OCI-LY3 (cell line): ENCODE results near the gene C20orf96.
"Not testable (repeated sequence)": the region's sequence is repeated elsewhere in the genome, so short reads cannot be mapped to it uniquely, and the experiment has no call there.

ENCODE experiments used
- H2AFZ ChIP-seq: fragments of 200-600, 300-600 bp; shearing (Covaris generic); 2 replicates; pipeline ENCODE4 v1.6.0; 2014; ENCODE audit warnings: antibody characterized with exemption, low read depth, low read length
- H3K27ac ChIP-seq: fragments of 200-600, 300-600 bp; sonication (generic); 2 replicates; pipeline ENCODE4 v1.5.1; 2014; ENCODE audit warnings: mild to moderate bottlenecking, low read length, moderate library complexity, mixed read lengths
- H3K27me3 ChIP-seq: fragments of 200-600, 300-600 bp; sonication (generic); 2 replicates; pipeline ENCODE4 v1.6.1; 2014; ENCODE audit warnings: low read depth, low read length, mixed read lengths
- H3K36me3 ChIP-seq: fragments of 200-600, 300-600 bp; sonication (generic); replicated peaks from 2 replicates; pipeline ENCODE3; 2014; ENCODE audit warnings: low read depth, low read length, mixed read lengths
- H3K4me1 ChIP-seq: fragments of 300-600, 200-600 bp; sonication (generic); 2 replicates; pipeline ENCODE4 v1.6.1; 2014; ENCODE audit warnings: low read length, mixed read lengths
- H3K4me2 ChIP-seq: fragments of 200-600, 300-600 bp; sonication (generic); 2 replicates; pipeline ENCODE4 v1.6.1; 2014; ENCODE audit warnings: low read length, mixed read lengths
- H3K4me3 ChIP-seq: fragments of 300-600, 200-600 bp; sonication (generic); 2 replicates; pipeline ENCODE4 v1.5.1; 2014; ENCODE audit warnings: antibody characterized with exemption, mild to moderate bottlenecking, low read length, moderate library complexity
- H3K79me2 ChIP-seq: fragments of 300-600, 200-600 bp; shearing (Covaris generic); 2 replicates; pipeline ENCODE4 v1.6.1; 2014; ENCODE audit warnings: mild to moderate bottlenecking, low read length, mixed read lengths
- H3K9ac ChIP-seq: fragments of 300-600, 200-600 bp; shearing (Covaris generic); 2 replicates; pipeline ENCODE4 v1.6.0; 2014; ENCODE audit warnings: mild to moderate bottlenecking, low read length, moderate library complexity
- H3K9me3 ChIP-seq: fragments of 200-600, 300-600 bp; shearing (Covaris generic); 2 replicates; pipeline ENCODE4 v1.6.1; 2014; ENCODE audit warnings: low read length, mixed read lengths; ENCODE audit not compliant: insufficient read depth
- H4K20me1 ChIP-seq: fragments of 200-600, 300-600 bp; sonication (generic); 2 replicates; pipeline ENCODE4 v1.6.1; 2016; ENCODE audit warnings: low read length, mixed read lengths; ENCODE audit not compliant: insufficient read depth
- EZH2phosphoT487 ChIP-seq: fragments of 200-600 bp; shearing (Covaris generic); IDR thresholded peaks from 2 replicates; pipeline ENCODE4 v1.6.1; 2018; ENCODE audit warnings: antibody characterized with exemption, mixed run types, low read depth
- TF ChIP-seq, protein P1 (sequence below): fragments of 200-600, 300-600 bp; sonication (generic); IDR thresholded peaks from 2 replicates; pipeline ENCODE4 v1.5.1; 2014; ENCODE audit warnings: antibody characterized with exemption, low read length, low read depth

C20orf96 gene

DNA sequence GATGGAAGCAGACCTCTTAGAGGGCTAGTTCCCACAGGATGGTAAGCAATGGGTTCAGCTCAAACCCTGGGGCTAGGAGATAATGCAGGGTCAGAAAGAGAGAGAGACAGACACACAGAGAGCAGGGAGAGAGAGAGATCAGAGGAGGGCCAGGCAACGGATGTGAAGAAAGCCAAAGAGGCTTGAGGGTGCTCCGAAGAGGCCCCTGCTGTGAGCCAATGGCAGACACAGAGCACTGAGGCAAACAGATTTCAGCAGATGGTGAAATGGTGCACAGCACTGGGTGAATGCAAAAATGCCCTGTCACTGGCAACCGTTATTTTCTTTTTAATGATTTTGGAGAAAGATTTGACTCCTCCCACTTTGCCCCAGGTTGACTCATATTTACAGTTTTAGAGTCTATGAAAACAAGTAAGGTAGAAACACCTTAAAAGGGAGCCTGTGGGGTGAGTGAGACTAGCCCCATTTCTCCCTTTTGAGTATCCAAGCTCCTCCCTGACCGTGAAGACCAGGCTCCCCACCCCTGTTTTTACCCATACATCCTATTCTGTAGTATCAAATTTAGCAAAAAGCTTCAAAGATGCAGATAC, 32.2 kb downstream of the C20orf96 start:
- H3K79me2 ChIP-seq: no peaks in the 10 kb centered on the region
- no peaks in the 10 kb centered on the region for H3K36me3 ChIP-seq
- H3K27ac ChIP-seq: peak overlapping the region; percentile 12; the same call in 1 of the 2 replicates
- H2AFZ ChIP-seq: peak overlapping the region; percentile 85
- H3K4me1 ChIP-seq: peaks cover 13% of the 10 kb centered on the region
- no peak for TF ChIP-seq EZH2phosphoT487
- TF ChIP-seq, protein P1, sequence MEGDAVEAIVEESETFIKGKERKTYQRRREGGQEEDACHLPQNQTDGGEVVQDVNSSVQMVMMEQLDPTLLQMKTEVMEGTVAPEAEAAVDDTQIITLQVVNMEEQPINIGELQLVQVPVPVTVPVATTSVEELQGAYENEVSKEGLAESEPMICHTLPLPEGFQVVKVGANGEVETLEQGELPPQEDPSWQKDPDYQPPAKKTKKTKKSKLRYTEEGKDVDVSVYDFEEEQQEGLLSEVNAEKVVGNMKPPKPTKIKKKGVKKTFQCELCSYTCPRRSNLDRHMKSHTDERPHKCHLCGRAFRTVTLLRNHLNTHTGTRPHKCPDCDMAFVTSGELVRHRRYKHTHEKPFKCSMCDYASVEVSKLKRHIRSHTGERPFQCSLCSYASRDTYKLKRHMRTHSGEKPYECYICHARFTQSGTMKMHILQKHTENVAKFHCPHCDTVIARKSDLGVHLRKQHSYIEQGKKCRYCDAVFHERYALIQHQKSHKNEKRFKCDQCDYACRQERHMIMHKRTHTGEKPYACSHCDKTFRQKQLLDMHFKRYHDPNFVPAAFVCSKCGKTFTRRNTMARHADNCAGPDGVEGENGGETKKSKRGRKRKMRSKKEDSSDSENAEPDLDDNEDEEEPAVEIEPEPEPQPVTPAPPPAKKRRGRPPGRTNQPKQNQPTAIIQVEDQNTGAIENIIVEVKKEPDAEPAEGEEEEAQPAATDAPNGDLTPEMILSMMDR: no peak
- H3K4me2 ChIP-seq: peak overlapping the region; percentile 38
- H3K9ac ChIP-seq: no peak overlapping the region
- no peaks in the 10 kb centered on the region for H3K9me3 ChIP-seq
- H3K4me3 ChIP-seq: no peak overlapping the region
- H4K20me1 ChIP-seq: no peaks in the 10 kb centered on the region
- H3K27me3 ChIP-seq: no peaks in the 10 kb centered on the region; the same call in 1 of the 2 replicates

DNA sequence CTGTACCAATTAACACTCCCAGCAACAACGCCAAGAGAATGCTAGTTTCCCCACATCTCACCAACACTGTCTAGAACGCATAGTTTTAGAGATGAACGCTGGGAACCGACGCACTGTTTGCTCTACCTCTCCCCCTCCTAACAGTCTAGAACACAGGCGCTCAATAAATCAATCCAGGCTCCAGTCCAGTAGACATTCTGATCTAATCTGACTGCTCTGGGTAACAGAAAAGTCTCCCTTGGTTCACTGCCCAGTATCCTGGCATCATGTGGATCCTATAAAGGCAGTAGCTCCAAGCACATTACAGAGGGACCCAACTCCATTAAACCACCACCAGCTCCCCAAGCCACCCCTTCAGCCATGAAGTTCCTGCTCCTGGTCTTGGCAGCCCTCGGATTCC, 33.1 kb downstream of the C20orf96 start, which contains the start of gene DEFB132:
Gene DEFB132 (plus strand): TSS at position 306 of the 400 bp plus-strand sequence. CDS start 55 bp downstream, at position 361.
- Histone ChIP-seq H2AFZ (peak within 1 kb of the TSS; percentile 85), H3K9ac (no peak within 1 kb of the TSS), H3K79me2 (no peaks in the 10 kb centered on the region), H3K4me2 (peak within 1 kb of the TSS; percentile 38), H4K20me1 (no peaks in the 10 kb centered on the region), H3K9me3 (no peaks in the 10 kb centered on the region), H3K27me3 (no peaks in the 10 kb centered on the region), H3K4me3 (no peak within 1 kb of the TSS), H3K27ac (peak within 1 kb of the TSS; percentile 12; the same call in 1 of the 2 replicates), H3K36me3 (no peaks in the 10 kb centered on the region), H3K4me1 (peaks cover 13% of the 10 kb centered on the region)
- TF ChIP-seq EZH2phosphoT487: no peak
- TF ChIP-seq, protein P1: no peak

DNA sequence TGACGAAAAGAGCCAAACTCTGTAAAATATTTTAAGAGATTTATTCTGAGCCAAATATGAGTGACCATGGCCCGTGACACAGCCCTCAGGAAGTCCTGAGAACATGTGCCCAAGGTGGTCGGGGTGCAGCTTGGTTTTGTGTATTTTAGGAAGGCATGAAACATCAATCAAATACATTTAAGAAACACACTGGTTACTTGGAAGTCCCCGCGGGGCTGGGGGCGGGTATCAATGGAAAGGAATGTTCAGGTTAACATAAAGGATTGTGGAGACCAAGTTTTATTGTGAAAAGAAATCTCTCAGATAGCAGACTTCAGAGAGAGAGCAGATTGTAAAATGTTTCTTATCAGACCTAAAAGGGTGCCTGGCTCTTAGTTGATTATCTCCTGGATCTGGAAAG, 37.1 kb downstream of the C20orf96 start:
- H4K20me1 ChIP-seq, H3K9me3 ChIP-seq, H3K4me1 ChIP-seq, H3K4me2 ChIP-seq, H3K4me3 ChIP-seq, H3K79me2 ChIP-seq, H2AFZ ChIP-seq, H3K36me3 ChIP-seq, H3K9ac ChIP-seq, H3K27ac ChIP-seq, H3K27me3 ChIP-seq: not testable (repeated sequence)

DNA sequence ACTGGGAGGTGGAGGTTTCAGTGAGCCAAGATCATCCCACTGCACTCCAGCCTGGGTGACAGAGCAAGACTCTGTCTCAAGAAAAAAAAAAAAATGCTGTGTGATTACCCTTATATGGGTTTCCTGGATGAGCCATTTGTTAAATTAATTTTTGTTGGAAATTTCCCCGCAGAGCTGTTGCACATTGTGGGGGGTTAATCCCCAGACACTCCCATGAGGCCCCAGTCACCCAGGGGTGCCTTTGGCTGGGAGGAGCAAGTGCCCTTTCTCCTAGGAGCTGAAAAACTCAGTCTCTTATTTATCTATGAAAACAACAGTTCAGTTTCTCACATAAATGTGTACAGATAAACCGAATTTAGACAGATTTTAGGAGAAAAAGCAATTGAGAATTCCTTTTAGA, 37.7 kb downstream of the C20orf96 start:
- H3K4me2 ChIP-seq: no peak overlapping the region
- H3K9me3 ChIP-seq: no peaks in the 10 kb centered on the region

More for the DNA sequence above, 37.7 kb downstream of the C20orf96 start:
- Histone ChIP-seq H2AFZ (no peak overlapping the region), H3K36me3 (no peaks in the 10 kb centered on the region), H3K27ac (no peak overlapping the region), H3K4me1 (no peaks in the 10 kb centered on the region), H3K27me3 (no peaks in the 10 kb centered on the region; the same call in 1 of the 2 replicates), H3K4me3 (no peak overlapping the region), H3K9ac (no peak overlapping the region), H3K79me2 (no peaks in the 10 kb centered on the region), H4K20me1 (no peaks in the 10 kb centered on the region)
- TF ChIP-seq, protein P1: no peak
- no peak for TF ChIP-seq EZH2phosphoT487
